ENCODE measurements around the gene SLC22A12. TPM values are rescaled to one million over a fixed set of nuclear protein-coding genes. Genes with fewer than 3 reads are reported as not detected.

Gene SLC22A12
- polyA plus RNA-seq, 1 experiment = not detected

GRCh38 chr11:64626637-64627036 lies 35.6 kb downstream of the SLC22A12 start:
- ChIA-PET POLR2A (no interaction called here), CTCF (no interaction called here)
- no peak for DNase-seq (ENCODE audit: low read depth, low spot score)
- no peak for TF ChIP-seq CTCF (IDR thresholded peaks at IDR 0.05; ENCODE audit: low read depth, low read length)
- peaks cover 27% of the 10 kb centered on the region for H3K27me3 ChIP-seq (ENCODE audit: control insufficient read depth, insufficient read depth, low read length)
- H3K4me3 ChIP-seq (ENCODE audit: low read depth, low read length) = no peak overlapping the region
- no peaks in the 10 kb centered on the region; the same call in 1 of the 2 replicates for H3K9me3 ChIP-seq (ENCODE audit: control insufficient read depth, insufficient read depth, low read length)
- H3K27ac ChIP-seq (ENCODE audit: low read depth, low read length) = no peak overlapping the region

DNA sequence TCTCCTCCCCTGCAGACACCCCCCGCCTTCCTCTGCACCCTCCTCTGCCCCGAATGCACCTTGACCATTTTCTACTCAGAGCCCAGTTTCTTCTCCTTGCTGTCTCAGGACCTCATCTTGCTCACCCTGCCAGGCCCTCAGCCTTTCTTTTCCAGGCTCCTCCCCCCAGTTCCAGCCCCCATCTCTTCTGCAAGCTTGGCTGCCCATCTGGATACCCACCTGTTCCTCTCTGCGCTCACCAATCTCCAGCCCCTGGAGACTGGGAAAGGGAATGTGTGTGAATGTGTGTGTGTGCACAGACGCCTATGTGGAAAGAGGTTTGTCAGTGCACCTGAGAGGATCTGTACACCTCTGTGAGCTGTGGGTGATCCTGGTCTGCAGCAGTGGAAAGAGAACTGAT lies 36.4 kb downstream of the SLC22A12 start:
- CTCF ChIA-PET = no interaction called here
- H3K27me3 ChIP-seq (ENCODE audit: control insufficient read depth, insufficient read depth, low read length) = peaks cover 30% of the 10 kb centered on the region
- DNase-seq (ENCODE audit: low read depth, low spot score) = no peak
- POLR2A ChIA-PET = no interaction called here
- no peak overlapping the region for H3K27ac ChIP-seq (ENCODE audit: low read depth, low read length)
- no peak for TF ChIP-seq CTCF (IDR thresholded peaks at IDR 0.05; ENCODE audit: low read depth, low read length)
- no peaks in the 10 kb centered on the region; the same call in 1 of the 2 replicates for H3K9me3 ChIP-seq (ENCODE audit: control insufficient read depth, insufficient read depth, low read length)
- H3K4me3 ChIP-seq (ENCODE audit: low read depth, low read length) = no peak overlapping the region

DNA sequence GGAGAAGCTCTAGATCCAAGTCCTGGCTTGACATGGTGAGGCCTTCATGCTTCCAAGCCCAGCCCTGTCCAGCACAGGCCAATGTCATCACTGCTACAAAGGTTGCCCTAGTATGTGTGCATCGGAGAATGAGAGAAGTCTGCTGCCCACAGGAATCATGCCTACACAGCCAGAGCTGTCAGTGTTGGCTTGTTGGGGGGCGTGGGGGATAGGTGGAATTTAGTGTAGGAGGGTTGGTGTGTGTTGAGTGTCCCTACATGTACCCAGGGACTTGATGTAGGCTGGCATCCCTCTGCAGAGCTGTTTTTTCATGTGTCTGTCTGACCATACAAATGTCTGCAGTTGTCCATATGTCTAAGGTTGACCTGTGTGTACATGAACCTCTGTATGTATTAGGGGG lies 37.6 kb downstream of the SLC22A12 start:
- H3K27ac ChIP-seq (ENCODE audit: low read depth, low read length) = no peak overlapping the region
- H3K27me3 ChIP-seq (ENCODE audit: control insufficient read depth, insufficient read depth, low read length) = peaks cover 36% of the 10 kb centered on the region
- ChIA-PET CTCF (no interaction called here), POLR2A (no interaction called here)
- no peak overlapping the region for H3K4me3 ChIP-seq (ENCODE audit: low read depth, low read length)
- no peak for TF ChIP-seq CTCF (IDR thresholded peaks at IDR 0.05; ENCODE audit: low read depth, low read length)
- no peaks in the 10 kb centered on the region; the same call in 1 of the 2 replicates for H3K9me3 ChIP-seq (ENCODE audit: control insufficient read depth, insufficient read depth, low read length)
- no peak for DNase-seq (ENCODE audit: low read depth, low spot score)

- Histone ChIP-seq H3K27ac (ENCODE audit: low read depth, low read length) (no peak overlapping the region), H3K27me3 (ENCODE audit: control insufficient read depth, insufficient read depth, low read length) (peaks cover 37% of the 10 kb centered on the region), H3K4me3 (ENCODE audit: low read depth, low read length) (no peak overlapping the region), H3K9me3 (ENCODE audit: control insufficient read depth, insufficient read depth, low read length) (no peaks in the 10 kb centered on the region; the same call in 1 of the 2 replicates)
- POLR2A ChIA-PET = no interaction called here
- TF ChIP-seq CTCF (IDR thresholded peaks at IDR 0.05; ENCODE audit: low read depth, low read length) = no peak
- no peak for DNase-seq (ENCODE audit: low read depth, low spot score)
- CTCF ChIA-PET = no interaction called here
Measured at GRCh38 chr11:64629103-64629502, 38.1 kb downstream of the SLC22A12 start.

GRCh38 chr11:64629796-64630562 lies 39.0 kb downstream of the SLC22A12 start:
- DNase-seq (ENCODE audit: low read depth, low spot score) = no peak
- Histone ChIP-seq H3K27ac (ENCODE audit: low read depth, low read length) (no peak overlapping the region), H3K4me3 (ENCODE audit: low read depth, low read length) (no peak overlapping the region), H3K27me3 (ENCODE audit: control insufficient read depth, insufficient read depth, low read length) (peaks cover 34% of the 10 kb centered on the region), H3K9me3 (ENCODE audit: control insufficient read depth, insufficient read depth, low read length) (no peaks in the 10 kb centered on the region; the same call in 1 of the 2 replicates)
- no peak for TF ChIP-seq CTCF (IDR thresholded peaks at IDR 0.05; ENCODE audit: low read depth, low read length)
- ChIA-PET CTCF (no interaction called here), POLR2A (no interaction called here)
